ENCODE data around the gene DUS4L.

The DUS4L gene

DNA sequence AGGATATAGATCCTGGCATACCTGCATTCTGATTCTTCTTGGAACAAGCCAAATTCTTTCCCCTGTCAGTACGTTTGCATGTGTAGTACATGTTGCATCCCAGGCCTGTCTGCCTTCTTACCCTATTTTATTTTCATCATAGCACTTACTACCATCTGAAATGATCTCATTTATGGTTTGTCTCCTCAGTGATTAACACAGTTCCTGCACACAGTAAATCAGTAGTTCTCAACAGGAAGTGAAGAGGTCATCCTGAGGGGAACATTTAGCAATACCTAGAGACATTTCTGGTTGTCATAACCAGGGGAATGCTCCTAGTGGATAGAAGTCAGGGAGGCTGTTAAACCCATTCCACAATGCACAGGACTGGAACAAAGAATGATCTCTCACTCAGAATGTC lies 58.7 kb downstream of the DUS4L start:
- no peak for DNase-seq

DNA sequence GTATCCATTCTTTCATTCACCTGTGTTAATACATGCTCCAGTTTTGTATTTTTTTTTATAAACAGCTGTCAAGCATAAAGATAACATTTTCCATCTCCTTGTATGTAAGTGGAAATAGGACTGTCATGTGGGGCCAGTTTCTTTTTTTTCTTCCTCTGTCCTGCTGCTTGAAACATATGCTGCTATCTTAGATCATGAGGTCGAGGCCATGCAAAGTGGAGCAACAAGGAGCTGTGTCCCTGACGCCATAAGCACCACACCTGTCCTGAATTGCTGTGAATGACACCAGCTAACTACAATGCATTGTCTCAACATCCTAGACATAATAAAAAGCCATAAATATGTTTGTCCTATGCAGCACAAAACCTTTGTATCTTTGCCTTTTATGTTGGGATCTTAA lies 59.1 kb downstream of the DUS4L start:
- no peak for DNase-seq

DNA sequence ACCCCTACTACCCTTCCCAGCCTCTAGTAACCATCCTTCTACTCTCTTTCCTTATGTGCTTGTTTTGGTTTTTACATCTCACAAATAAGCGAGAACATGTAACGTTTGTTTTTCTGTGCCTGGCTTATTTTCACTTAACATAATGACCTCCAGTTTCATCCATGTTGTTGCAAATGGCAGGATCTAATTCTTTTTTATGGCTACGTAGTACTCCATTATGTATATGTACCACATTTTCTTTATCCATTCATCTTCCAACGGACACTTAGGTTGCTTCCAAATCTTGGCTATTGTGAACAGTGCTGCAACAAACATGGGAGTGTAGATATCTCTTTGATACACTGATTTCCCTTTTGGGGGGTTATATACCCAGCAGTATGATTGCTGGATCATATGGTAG lies 63.2 kb downstream of the DUS4L start:
- DNase-seq, result no peak

Data from activated CD4-positive, alpha-beta T cell treated with anti-CD3 and anti-CD28 coated beads for 4 hours (primary cell).